Naive thymus-derived CD8-positive, alpha-beta T cell (primary cell): ENCODE results near the gene ABCA12. TPM values are rescaled to one million over a fixed set of nuclear protein-coding genes. Genes with fewer than 3 reads are reported as not detected.
A peak's percentile ranks its signal among the peaks of the same experiment; 100 is the strongest.

Experiments
- ATAC-seq, 2 donors: fragments of 150-1000 bp; cut with Tn5 transposase in 1 of 2; sonication (Bioruptor Pico), chemical (Tn5 transposase) in 1 of 2; 1 replicate in 1 of 2; 2 replicates in 1 of 2; pipeline ENCODE4 v1.10.0; 2021; ENCODE audit warnings: mild to moderate bottlenecking in 2 of 2, moderate library complexity in 2 of 2
- POLR2A ChIA-PET: fragments of 350-600 bp; sonication (Branson Sonifier 250); formaldehyde crosslinking; loops from one replicate; lab custom pipeline; 2021; ENCODE audit warnings: antibody characterized with exemption; lab: Charles Lee
- DNase-seq, 10 donors: peaks; one replicate each; pipeline versions ENCODE4 v3.0.0 to v3.0.0-alpha.2; 2020 to 2022
- H3K27ac Mint-ChIP-seq, 10 donors: one replicate each; pipeline ENCODE4 v1.8.0; 2020 to 2022; ENCODE audit warnings: mild to moderate bottlenecking in 10 of 10, mixed read lengths in 10 of 10, moderate library complexity in 4 of 10, inconsistent platforms in 1 of 10
- H3K27me3 Mint-ChIP-seq, 5 donors: one replicate each; pipeline ENCODE4 v1.8.0; 2021 to 2022; ENCODE audit warnings: mixed read lengths in 5 of 5
- H3K36me3 Mint-ChIP-seq, 3 donors: one replicate each; pipeline ENCODE4 v1.8.0; 2020 to 2022; ENCODE audit warnings: mixed read lengths in 3 of 3, mild to moderate bottlenecking in 2 of 3, inconsistent platforms in 1 of 3
- H3K4me1 Mint-ChIP-seq, 4 donors: one replicate each; pipeline ENCODE4 v1.8.0; 2021 to 2022; ENCODE audit warnings: mixed read lengths in 4 of 4
- H3K4me3 Mint-ChIP-seq, 10 donors: one replicate each; pipeline ENCODE4 v1.8.0; 2020 to 2022; ENCODE audit warnings: mild to moderate bottlenecking in 10 of 10, mixed read lengths in 10 of 10, moderate library complexity in 6 of 10, inconsistent platforms in 1 of 10
- H3K9me3 Mint-ChIP-seq, 9 donors: one replicate each; pipeline ENCODE4 v1.8.0; 2020 to 2022; ENCODE audit warnings: mixed read lengths in 9 of 9, mild to moderate bottlenecking in 3 of 9, inconsistent platforms in 1 of 9, moderate library complexity in 1 of 9
- polyA plus RNA-seq, 3 donors: library from polyadenylated mRNA; unstranded; fragments of 300-500 nt; fragmentation: Illumina TruSeq; gene quantifications; one replicate each; pipeline ENCODE4 v1.2.3, GENCODE V29; 2021
- total RNA-seq, 8 experiments: library from RNA in 2 of 8; stranded (reverse) in 2 of 8; gene quantifications; one replicate each; pipeline ENCODE4 v1.2.3 and lab custom pipeline; 2021 to 2026

ABCA12 gene
- total and polyA plus RNA-seq, 5 experiments from 2014 or later, result not detected

DNA sequence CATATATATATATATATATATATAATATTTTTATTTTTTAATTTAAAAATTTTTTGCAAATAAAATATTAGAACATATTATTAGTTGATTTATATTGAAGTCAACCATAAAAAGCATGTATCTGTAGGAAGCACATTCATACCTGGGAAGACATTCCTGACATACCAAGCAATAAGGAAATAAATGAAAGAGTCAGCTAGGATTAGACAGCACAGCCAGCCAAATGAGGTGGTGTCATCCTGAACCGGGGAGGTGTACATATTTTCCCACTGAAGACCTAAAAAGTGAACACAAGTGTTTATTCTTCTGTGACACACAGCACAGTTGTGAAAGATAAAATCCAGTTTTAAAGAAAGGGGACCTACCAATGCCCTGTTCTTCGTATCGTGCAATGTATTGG lies 149.2 kb downstream of the ABCA12 start:
- H3K4me3 Mint-ChIP-seq, result no peak overlapping the region

DNA sequence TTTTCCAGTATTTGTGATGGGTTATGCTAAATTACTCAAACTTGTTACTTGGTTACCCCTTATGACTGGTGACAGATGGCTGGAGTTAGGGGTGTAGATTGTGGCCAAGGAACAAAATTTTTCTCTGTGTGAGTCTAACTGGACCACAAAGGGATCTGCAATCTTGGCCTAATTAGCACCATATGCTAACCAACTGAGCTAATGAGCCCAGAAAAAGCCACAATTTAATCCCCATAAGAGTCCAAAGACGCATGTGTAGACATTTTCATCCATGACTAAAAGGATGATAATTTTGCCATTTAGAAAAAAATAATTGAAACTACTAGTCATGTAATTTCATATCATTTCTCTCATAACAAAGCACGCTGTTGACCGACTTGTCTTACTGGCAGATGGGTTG lies 151.2 kb downstream of the ABCA12 start:
- no peak for ATAC-seq
- Mint-ChIP-seq H3K36me3 (no peaks in the 10 kb centered on the region), H3K4me3 (no peak overlapping the region), H3K9me3 (no peaks in the 10 kb centered on the region), H3K27me3 (peaks cover 0 to 9% (median 0%) of the 10 kb centered on the region in 5 donors), H3K27ac (peak overlapping the region in 1 of 10 donors; percentile 51), H3K4me1 (no peaks in the 10 kb centered on the region)
- POLR2A ChIA-PET, result interaction anchor here (0.6 kb wide), 1 partner anchor 931 kb away, joined by 3 read pairs; no protein-coding TSS in a partner anchor
- no peak for DNase-seq

More for the DNA sequence above, 149.2 kb downstream of the ABCA12 start:
- ATAC-seq (no peak), DNase-seq (no peak)
- H3K9me3 Mint-ChIP-seq, result no peaks in the 10 kb centered on the region
- H3K27ac Mint-ChIP-seq, result no peak overlapping the region
- POLR2A ChIA-PET, result no interaction called here
- no peaks in the 10 kb centered on the region for H3K36me3 Mint-ChIP-seq
- no peaks in the 10 kb centered on the region for H3K4me1 Mint-ChIP-seq
- H3K27me3 Mint-ChIP-seq, result peaks cover 0 to 4% (median 0%) of the 10 kb centered on the region in 5 donors

DNA sequence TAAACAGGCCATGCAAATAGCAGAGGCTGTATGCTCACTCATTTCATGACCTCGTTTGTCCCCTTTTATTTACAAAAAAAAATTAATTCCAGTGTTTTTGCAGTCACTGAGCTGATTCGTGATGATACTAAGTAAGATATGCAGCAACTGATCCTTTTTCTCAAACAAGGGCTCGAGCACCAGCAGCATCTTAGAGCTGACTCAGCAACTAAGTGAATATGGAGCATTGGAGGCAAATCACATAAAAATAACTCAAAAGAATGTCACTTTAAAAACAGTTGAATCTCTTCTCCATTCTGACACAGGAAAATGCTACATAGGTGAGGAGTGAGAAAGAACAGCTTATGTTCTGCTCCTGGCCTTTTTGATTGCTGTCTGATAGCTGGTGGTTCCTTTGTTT lies 152.8 kb downstream of the ABCA12 start:
- H3K9me3 Mint-ChIP-seq, result no peaks in the 10 kb centered on the region

DNA sequence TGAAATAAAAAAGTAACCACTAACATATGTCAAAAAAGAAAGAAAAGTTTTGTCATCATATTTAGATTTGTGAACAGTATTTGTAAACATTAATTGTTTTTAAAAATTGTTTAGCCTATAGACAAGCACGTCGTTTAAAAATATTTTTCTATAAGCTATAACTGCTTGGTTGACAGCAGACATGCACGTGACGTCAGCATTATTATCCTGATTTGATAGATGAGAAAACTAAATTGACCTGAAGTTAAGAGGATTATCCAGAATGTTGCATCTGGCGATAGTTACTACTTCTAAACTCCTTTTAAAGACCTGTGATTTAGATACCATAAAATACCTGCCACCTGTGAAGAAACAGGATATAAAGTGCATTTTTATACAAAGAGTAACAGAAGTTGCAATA lies 172.0 kb downstream of the ABCA12 start:
- ATAC-seq, result no peak
- Mint-ChIP-seq H3K27ac (no peak overlapping the region), H3K4me3 (no peak overlapping the region), H3K27me3 (peaks cover 0 to 18% (median 3%) of the 10 kb centered on the region in 5 donors), H3K36me3 (peaks cover 0 to 7% (median 0%) of the 10 kb centered on the region in 3 donors), H3K4me1 (no peaks in the 10 kb centered on the region), H3K9me3 (peaks cover 0 to 31% (median 10%) of the 10 kb centered on the region in 9 donors)
- POLR2A ChIA-PET, result no interaction called here
- no peak for DNase-seq

More for the DNA sequence above, 152.8 kb downstream of the ABCA12 start:
- H3K4me1 Mint-ChIP-seq, result no peaks in the 10 kb centered on the region
- peaks cover 0 to 9% (median 0%) of the 10 kb centered on the region in 5 donors for H3K27me3 Mint-ChIP-seq
- H3K36me3 Mint-ChIP-seq, result no peaks in the 10 kb centered on the region
- no peak overlapping the region for H3K4me3 Mint-ChIP-seq
- no peak overlapping the region for H3K27ac Mint-ChIP-seq
- POLR2A ChIA-PET, result no interaction called here
- DNase-seq (no peak), ATAC-seq (no peak)

DNA sequence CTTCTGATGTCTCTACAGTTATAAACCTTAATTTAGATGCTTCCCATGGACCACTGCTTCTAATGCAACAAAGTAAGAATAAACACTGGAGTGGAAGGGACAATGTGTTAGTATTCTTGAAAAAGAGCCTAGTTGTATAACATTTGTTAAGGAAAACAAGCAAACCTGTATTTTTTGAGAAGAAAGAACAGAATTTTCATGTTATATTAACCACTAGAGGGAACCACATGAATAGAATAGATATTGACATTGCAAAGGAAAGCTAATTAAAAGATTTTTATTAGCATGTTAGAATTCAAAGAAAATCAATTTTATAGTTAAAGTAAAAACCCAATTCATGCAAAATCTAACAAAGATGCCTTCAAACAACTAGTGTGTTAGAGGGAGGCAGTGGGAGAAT lies 177.7 kb downstream of the ABCA12 start:
- no peak overlapping the region for H3K27ac Mint-ChIP-seq

DNA sequence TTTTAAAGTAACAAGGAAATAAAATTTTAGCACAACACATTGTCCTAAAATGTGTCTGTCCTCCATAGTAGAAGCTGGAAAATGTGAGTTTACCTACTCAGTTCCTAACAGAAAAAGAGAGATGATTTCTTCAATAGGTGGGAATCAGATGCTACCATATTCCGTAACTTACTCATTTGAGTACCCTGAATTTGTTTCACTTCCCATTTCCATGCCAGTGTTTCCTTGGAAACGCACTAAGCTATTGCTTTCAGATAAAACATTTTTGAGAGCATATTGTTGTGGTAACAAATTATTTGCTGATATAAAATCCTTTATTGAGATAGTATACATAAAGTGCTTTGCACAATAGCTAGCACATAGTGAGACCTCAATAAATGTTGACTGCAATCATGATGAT lies 191.5 kb downstream of the ABCA12 start:
- Mint-ChIP-seq H3K27me3 (peaks cover 0 to 13% (median 5%) of the 10 kb centered on the region in 5 donors), H3K4me3 (no peak overlapping the region), H3K36me3 (no peaks in the 10 kb centered on the region), H3K27ac (no peak overlapping the region), H3K9me3 (no peaks in the 10 kb centered on the region), H3K4me1 (no peaks in the 10 kb centered on the region)
- no peak for DNase-seq
- POLR2A ChIA-PET, result no interaction called here
- ATAC-seq, result no peak

More for the DNA sequence above, 177.7 kb downstream of the ABCA12 start:
- POLR2A ChIA-PET, result no interaction called here
- H3K4me3 Mint-ChIP-seq, result no peak overlapping the region
- DNase-seq (no peak), ATAC-seq (no peak)
- peaks cover 0 to 21% (median 3%) of the 10 kb centered on the region in 5 donors for H3K27me3 Mint-ChIP-seq
- peaks cover 0 to 31% (median 10%) of the 10 kb centered on the region in 9 donors for H3K9me3 Mint-ChIP-seq
- no peaks in the 10 kb centered on the region for H3K4me1 Mint-ChIP-seq
- peaks cover 0 to 7% (median 0%) of the 10 kb centered on the region in 3 donors for H3K36me3 Mint-ChIP-seq

DNA sequence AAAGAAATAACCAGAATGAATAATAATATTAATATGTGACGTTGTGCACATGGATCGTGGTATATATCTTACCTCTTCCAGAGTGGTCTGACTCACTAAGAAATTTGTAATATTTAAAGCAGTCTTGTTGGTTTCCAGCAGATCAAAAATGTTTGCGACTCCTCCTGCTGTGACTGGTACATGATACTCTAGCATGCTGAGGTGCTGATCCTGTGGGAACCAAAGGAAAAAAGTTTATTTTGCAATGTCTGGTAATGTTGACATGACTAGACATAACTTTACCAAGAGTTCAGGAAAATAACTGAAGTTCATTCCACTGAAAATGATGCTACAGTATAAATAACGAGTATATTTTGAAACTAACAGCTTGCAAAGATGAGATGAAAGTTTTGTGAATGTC lies 204.4 kb downstream of the ABCA12 start:
- Mint-ChIP-seq H3K9me3 (peaks cover 0 to 2% (median 0%) of the 10 kb centered on the region in 9 donors), H3K4me3 (no peak overlapping the region), H3K27ac (no peak overlapping the region), H3K4me1 (no peaks in the 10 kb centered on the region), H3K36me3 (no peaks in the 10 kb centered on the region), H3K27me3 (peaks cover 0 to 3% (median 0%) of the 10 kb centered on the region in 5 donors)
- POLR2A ChIA-PET, result no interaction called here
- ATAC-seq (no peak), DNase-seq (no peak)

DNA sequence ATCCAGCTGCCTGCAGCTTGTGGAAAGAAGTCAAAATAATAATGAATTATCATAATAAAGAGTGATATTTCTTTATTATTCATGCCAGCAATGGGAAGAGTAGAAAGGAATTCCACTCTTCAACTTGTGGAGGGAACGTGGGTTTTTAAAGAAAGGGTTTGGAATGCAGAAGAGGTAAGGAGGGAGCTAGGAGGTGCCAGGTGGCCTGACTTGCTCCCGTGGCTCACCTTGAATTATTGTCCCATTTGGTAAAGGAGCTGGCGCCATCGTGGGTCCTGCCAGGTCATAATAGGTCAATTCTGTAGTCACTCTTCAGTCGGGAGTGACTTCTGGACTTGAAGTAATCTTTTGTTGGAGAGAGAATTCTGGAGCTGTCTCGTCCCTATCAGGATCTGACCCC lies 233.8 kb downstream of the ABCA12 start:
- DNase-seq, result no peak
- H3K27ac Mint-ChIP-seq, result no peak overlapping the region
- POLR2A ChIA-PET, result no interaction called here
- H3K36me3 Mint-ChIP-seq, result no peaks in the 10 kb centered on the region
- ATAC-seq, result no peak
- no peak overlapping the region for H3K4me3 Mint-ChIP-seq
- peaks cover 0 to 13% (median 0%) of the 10 kb centered on the region in 5 donors for H3K27me3 Mint-ChIP-seq
- no peaks in the 10 kb centered on the region for H3K9me3 Mint-ChIP-seq
- no peaks in the 10 kb centered on the region for H3K4me1 Mint-ChIP-seq

DNA sequence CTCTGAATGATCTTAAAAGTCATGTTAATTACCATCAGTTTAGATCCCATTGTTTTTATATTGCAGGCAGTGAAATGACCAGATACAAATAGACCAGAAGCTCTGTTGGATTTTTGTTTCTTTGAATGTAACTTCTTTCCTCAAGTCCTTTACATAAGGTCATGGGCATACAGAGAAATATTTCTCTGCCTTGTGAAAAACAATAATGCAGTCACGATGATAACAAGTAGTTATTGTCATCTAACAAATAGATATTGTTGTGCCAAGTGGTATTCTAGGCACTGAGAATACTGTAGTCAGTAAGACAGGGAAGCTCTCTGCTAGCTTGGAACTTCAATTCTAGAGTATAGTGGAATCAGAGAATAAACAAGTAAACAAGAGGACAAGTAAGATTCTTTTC lies 234.2 kb downstream of the ABCA12 start:
- Mint-ChIP-seq H3K9me3 (no peaks in the 10 kb centered on the region), H3K4me3 (no peak overlapping the region), H3K36me3 (no peaks in the 10 kb centered on the region), H3K4me1 (no peaks in the 10 kb centered on the region), H3K27ac (no peak overlapping the region), H3K27me3 (peaks cover 0 to 13% (median 0%) of the 10 kb centered on the region in 5 donors)
- POLR2A ChIA-PET, result no interaction called here
- DNase-seq (no peak), ATAC-seq (no peak)

DNA sequence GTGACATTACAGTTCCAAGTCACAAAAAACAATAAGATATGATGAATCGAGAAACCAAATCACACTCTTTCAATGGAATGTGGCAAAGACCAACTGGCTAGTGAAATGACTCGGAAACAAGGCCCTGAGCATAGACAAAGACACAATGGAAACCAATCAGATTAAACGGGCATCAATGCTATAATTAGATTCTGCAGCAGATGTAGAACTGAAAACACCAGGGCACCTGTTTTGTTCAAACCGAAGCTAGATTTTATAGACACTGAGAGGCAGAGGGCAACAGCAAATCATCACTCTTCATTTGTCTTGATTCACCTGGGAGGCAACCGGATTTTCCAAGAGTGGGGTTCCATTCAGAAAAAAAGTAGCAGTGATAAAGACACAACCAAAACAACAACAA lies 236.1 kb downstream of the ABCA12 start:
- Mint-ChIP-seq H3K9me3 (no peaks in the 10 kb centered on the region), H3K4me1 (no peaks in the 10 kb centered on the region), H3K36me3 (no peaks in the 10 kb centered on the region), H3K27me3 (peaks cover 0 to 13% (median 1%) of the 10 kb centered on the region in 5 donors), H3K27ac (no peak overlapping the region), H3K4me3 (no peak overlapping the region)
- no peak for ATAC-seq
- DNase-seq, result no peak
- POLR2A ChIA-PET, result no interaction called here

DNA sequence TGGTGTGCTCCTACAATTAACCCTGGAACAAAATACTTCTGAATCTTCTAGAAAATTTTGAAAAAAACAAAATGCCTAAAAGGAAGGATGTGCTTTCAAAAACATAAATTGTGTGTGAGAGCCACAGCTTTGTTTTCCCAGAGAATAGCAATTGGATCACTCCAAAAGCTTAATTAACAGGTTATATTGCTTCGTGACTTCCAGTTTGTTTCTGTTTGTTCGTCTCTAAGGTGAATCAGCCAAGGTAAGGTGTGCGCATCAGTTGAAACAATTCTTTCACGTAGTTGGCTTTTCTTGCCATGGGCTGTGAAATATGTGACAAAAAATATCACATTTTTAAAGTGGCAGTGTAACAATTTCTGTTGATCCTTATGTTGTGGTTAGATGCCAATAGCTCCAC lies 238.7 kb downstream of the ABCA12 start:
- Mint-ChIP-seq H3K4me3 (no peak overlapping the region), H3K27me3 (peaks cover 0 to 17% (median 2%) of the 10 kb centered on the region in 5 donors), H3K27ac (no peak overlapping the region), H3K4me1 (no peaks in the 10 kb centered on the region), H3K9me3 (no peaks in the 10 kb centered on the region), H3K36me3 (no peaks in the 10 kb centered on the region)
- ATAC-seq (no peak), DNase-seq (no peak)
- POLR2A ChIA-PET, result no interaction called here

DNA sequence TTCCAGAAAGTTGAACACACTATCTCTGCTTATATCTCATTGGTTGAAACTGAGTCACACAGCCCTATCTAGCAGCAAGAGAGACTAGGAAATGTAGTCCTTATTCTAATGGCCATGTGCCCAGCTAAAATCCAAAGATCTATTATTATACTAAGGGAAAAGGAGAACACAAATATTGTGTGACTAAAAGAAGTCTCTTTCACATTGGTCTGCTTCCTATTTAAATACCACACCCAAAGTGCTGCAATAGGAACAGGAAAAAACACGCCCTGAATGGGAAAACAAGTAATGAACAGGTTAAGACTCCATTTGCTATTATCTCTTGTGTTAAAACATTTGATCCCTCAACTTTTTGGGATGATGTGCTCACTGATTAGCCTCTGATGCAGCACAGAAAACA lies 242.2 kb downstream of the ABCA12 start:
- no peaks in the 10 kb centered on the region for H3K4me1 Mint-ChIP-seq
- POLR2A ChIA-PET, result no interaction called here
- H3K27me3 Mint-ChIP-seq, result peaks cover 0 to 10% (median 4%) of the 10 kb centered on the region in 5 donors
- no peak for ATAC-seq
- no peaks in the 10 kb centered on the region for H3K9me3 Mint-ChIP-seq
- H3K36me3 Mint-ChIP-seq, result no peaks in the 10 kb centered on the region
- no peak overlapping the region for H3K27ac Mint-ChIP-seq
- no peak for DNase-seq
- no peak overlapping the region for H3K4me3 Mint-ChIP-seq

DNA sequence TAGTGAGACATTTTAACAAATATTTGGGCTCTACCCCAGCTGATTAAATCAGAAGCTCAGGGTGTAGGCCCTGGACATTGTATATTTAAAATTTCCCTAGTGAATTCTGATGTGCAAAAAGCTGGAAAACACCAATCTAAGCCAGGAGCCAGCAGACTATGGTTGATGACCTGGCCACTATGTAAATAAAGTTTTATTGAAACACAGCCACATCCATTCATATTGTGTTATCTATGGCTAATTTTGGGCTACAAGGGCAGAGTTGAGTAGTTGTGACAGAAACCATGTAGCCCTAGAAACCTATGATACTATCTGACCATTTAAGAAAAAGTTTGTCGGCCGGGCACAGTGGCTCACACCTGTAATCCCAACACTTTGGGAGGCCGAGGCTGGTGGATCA lies 243.0 kb downstream of the ABCA12 start:
- peaks cover 0 to 10% (median 4%) of the 10 kb centered on the region in 5 donors for H3K27me3 Mint-ChIP-seq
- H3K4me1 Mint-ChIP-seq, result no peaks in the 10 kb centered on the region
- no peaks in the 10 kb centered on the region for H3K36me3 Mint-ChIP-seq
- POLR2A ChIA-PET, result no interaction called here
- no peak overlapping the region for H3K27ac Mint-ChIP-seq
- no peak for ATAC-seq
- no peak overlapping the region for H3K4me3 Mint-ChIP-seq
- H3K9me3 Mint-ChIP-seq, result no peaks in the 10 kb centered on the region
- DNase-seq, result no peak

DNA sequence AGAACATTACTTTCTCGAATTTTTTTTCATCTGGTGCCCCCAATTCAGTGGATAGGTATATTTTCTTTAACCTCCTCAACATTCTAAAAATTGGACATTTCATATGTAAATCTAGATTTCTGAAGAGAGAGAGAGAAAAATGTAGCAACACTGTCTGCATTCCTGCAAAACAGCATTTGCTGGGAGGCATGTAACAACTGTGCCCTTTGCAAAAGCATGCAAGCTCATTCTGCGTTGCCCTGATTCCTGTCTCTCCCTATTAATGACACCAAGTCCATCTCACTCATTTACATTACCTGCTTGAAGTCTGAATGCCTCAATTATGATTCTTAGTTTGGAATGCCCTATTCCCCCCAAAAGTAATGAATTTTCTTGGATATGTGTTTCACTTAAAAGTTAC lies 249.1 kb downstream of the ABCA12 start:
- DNase-seq (no peak), ATAC-seq (no peak)
- POLR2A ChIA-PET, result no interaction called here
- no peaks in the 10 kb centered on the region for H3K4me1 Mint-ChIP-seq
- H3K9me3 Mint-ChIP-seq, result no peaks in the 10 kb centered on the region
- H3K27me3 Mint-ChIP-seq, result peaks cover 0 to 9% (median 5%) of the 10 kb centered on the region in 5 donors
- H3K4me3 Mint-ChIP-seq, result no peak overlapping the region
- H3K27ac Mint-ChIP-seq, result no peak overlapping the region
- H3K36me3 Mint-ChIP-seq, result no peaks in the 10 kb centered on the region
